Panc1 (cell line): Measurements from ENCODE around the gene ITSN2. TPM values are rescaled to one million over a fixed set of nuclear protein-coding genes. Genes with fewer than 3 reads are reported as not detected.

ENCODE experiments used
- ATAC-seq: fragments of 200-7000 bp; cut with Tn5 transposase; 2 replicates; pipeline ENCODE4 v1.9.1; 2020; ENCODE audit warnings: mild to moderate bottlenecking, moderate library complexity
- BruUV-seq: library from RNA; stranded (reverse); fragments of 400-500 nt; replicated peaks from 2 replicates; lab custom pipeline; 2021; lab: Mats Ljungman, UMichigan
- CTCF ChIA-PET: fragments of 300-600 bp; sonication (Branson Sonifier 250); formaldehyde crosslinking; loops from one replicate; lab custom pipeline; 2022; ENCODE audit warnings: antibody characterized with exemption; lab: Charles Lee
- POLR2A ChIA-PET: fragments of 300-600 bp; sonication (Branson Sonifier 250); formaldehyde crosslinking; loops from one replicate; lab custom pipeline; 2022; ENCODE audit warnings: antibody characterized with exemption; lab: Charles Lee
- DNase-seq: peaks from one replicate; pipeline ENCODE4 v3.0.0-alpha.2; 2010; ENCODE audit warnings: low read depth, low spot score
- H3K27ac ChIP-seq: 2 replicates; pipeline ENCODE4 v1.5.1; 2011; ENCODE audit warnings: mild to moderate bottlenecking, low read length, inconsistent platforms
- H3K27me3 ChIP-seq: fragments of 200-500 bp; sonication (Bioruptor generic); 2 replicates; pipeline ENCODE4 v1.6.0; 2014; ENCODE audit warnings: low read length, inconsistent platforms; ENCODE audit not compliant: control insufficient read depth, insufficient read depth
- H3K36me3 ChIP-seq: fragments of 200-500 bp; sonication (Bioruptor generic); 2 replicates; pipeline ENCODE4 v1.5.1; 2014; ENCODE audit warnings: inconsistent platforms, mild to moderate bottlenecking, low read length, moderate library complexity; ENCODE audit not compliant: control insufficient read depth, insufficient read depth
- H3K4me1 ChIP-seq: 2 replicates; pipeline ENCODE4 v1.5.1; 2011; ENCODE audit warnings: inconsistent platforms, mild to moderate bottlenecking, low read length, moderate library complexity; ENCODE audit not compliant: control insufficient read depth, insufficient read depth
- H3K4me3 ChIP-seq, 2 experiments: 2 replicates each; pipeline ENCODE4 v1.5.1; 2011 to 2012; ENCODE audit warnings: low read depth in 2 of 2, low read length in 2 of 2, mild to moderate bottlenecking in 2 of 2, inconsistent platforms in 1 of 2, moderate library complexity in 1 of 2
- H3K9me3 ChIP-seq: fragments of 200-500 bp; sonication (Bioruptor generic); 2 replicates; pipeline ENCODE4 v1.5.1; 2014; ENCODE audit warnings: low read depth, mild to moderate bottlenecking, inconsistent platforms, low read length, moderate library complexity; ENCODE audit not compliant: control insufficient read depth, insufficient read depth
- POLR2AphosphoS5 ChIP-seq: IDR thresholded peaks from 2 replicates; pipeline ENCODE4 v1.6.1; 2012; ENCODE audit warnings: mild to moderate bottlenecking, low read depth, low read length, moderate library complexity
- SIN3A ChIP-seq: IDR thresholded peaks from 2 replicates; pipeline ENCODE4 v1.6.1; 2012; ENCODE audit warnings: low read depth, mild to moderate bottlenecking, low read length, moderate library complexity, borderline replicate concordance; ENCODE audit not compliant: insufficient read depth
- TCF7L2 ChIP-seq: IDR thresholded peaks from 2 replicates; pipeline ENCODE4 v1.6.1; 2011; ENCODE audit warnings: mild to moderate bottlenecking, low read depth, low read length, inconsistent platforms
- in situ Hi-C: cut with HindIII; loops from 2 replicates; pipeline ENCODE4 v1.10.0; 2016; ENCODE audit warnings: low sequenced_read_pairs, low pct_unique_long_range_greater_than_20kb
- intact Hi-C: fragments of 100-400 bp; cut with micrococcal nuclease; formaldehyde crosslinking; loops from one replicate; pipeline ENCODE4 v1.10.0; 2022; ENCODE audit not compliant: unreplicated experiment
- total RNA-seq: library from RNA; stranded (reverse); gene quantifications from one replicate; pipeline ENCODE4 v1.2.1, GENCODE V29; 2021; ENCODE audit not compliant: unreplicated experiment
- TF ChIP-seq, protein P1 (sequence below): fragments of 450-650 bp; IDR thresholded peaks from 2 replicates; pipeline ENCODE4 v1.5.1; 2017; ENCODE audit warnings: mild to moderate bottlenecking
- TF ChIP-seq, protein P2 (sequence below), 2 experiments: IDR thresholded peaks; 2 replicates each; pipeline ENCODE4 v1.6.1; 2011 to 2012; ENCODE audit warnings: low read depth in 2 of 2, control low read depth in 1 of 2, low read length in 1 of 2, mild to moderate bottlenecking in 1 of 2, moderate library complexity in 1 of 2; ENCODE audit not compliant: insufficient read depth in 1 of 2

Gene ITSN2
- total RNA-seq, 1 experiment from 2014 or later: 57.7 TPM

DNA sequence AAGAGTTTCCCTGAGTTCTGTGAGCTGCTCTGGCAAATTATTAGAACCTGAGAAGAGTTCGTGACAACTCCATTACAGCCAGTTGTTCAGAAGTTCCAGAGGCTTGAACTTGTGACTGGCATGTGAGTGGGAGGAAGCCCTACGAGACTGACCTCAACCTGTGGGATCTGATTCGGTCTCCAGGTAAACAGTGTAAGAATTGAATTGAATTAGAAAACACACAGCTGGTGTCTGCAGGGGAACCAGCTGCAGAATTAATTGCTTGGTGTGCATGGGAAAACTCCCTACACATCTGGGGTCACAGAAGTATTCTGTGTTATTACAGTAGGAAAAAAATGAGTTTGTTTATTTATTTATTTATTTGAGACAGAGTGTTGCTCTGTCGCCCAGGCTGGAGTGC is 14.0 kb upstream of the ITSN2 start:
- no TSS peak for BruUV-seq
- H3K4me1 ChIP-seq: no peaks in the 10 kb centered on the region
- intact Hi-C loops: no loop called here
- no peak overlapping the region for H3K27ac ChIP-seq
- DNase-seq (no peak), ATAC-seq (no peak)
- TF ChIP-seq, protein P1, sequence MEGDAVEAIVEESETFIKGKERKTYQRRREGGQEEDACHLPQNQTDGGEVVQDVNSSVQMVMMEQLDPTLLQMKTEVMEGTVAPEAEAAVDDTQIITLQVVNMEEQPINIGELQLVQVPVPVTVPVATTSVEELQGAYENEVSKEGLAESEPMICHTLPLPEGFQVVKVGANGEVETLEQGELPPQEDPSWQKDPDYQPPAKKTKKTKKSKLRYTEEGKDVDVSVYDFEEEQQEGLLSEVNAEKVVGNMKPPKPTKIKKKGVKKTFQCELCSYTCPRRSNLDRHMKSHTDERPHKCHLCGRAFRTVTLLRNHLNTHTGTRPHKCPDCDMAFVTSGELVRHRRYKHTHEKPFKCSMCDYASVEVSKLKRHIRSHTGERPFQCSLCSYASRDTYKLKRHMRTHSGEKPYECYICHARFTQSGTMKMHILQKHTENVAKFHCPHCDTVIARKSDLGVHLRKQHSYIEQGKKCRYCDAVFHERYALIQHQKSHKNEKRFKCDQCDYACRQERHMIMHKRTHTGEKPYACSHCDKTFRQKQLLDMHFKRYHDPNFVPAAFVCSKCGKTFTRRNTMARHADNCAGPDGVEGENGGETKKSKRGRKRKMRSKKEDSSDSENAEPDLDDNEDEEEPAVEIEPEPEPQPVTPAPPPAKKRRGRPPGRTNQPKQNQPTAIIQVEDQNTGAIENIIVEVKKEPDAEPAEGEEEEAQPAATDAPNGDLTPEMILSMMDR: no peak
- TF ChIP-seq, protein P2, sequence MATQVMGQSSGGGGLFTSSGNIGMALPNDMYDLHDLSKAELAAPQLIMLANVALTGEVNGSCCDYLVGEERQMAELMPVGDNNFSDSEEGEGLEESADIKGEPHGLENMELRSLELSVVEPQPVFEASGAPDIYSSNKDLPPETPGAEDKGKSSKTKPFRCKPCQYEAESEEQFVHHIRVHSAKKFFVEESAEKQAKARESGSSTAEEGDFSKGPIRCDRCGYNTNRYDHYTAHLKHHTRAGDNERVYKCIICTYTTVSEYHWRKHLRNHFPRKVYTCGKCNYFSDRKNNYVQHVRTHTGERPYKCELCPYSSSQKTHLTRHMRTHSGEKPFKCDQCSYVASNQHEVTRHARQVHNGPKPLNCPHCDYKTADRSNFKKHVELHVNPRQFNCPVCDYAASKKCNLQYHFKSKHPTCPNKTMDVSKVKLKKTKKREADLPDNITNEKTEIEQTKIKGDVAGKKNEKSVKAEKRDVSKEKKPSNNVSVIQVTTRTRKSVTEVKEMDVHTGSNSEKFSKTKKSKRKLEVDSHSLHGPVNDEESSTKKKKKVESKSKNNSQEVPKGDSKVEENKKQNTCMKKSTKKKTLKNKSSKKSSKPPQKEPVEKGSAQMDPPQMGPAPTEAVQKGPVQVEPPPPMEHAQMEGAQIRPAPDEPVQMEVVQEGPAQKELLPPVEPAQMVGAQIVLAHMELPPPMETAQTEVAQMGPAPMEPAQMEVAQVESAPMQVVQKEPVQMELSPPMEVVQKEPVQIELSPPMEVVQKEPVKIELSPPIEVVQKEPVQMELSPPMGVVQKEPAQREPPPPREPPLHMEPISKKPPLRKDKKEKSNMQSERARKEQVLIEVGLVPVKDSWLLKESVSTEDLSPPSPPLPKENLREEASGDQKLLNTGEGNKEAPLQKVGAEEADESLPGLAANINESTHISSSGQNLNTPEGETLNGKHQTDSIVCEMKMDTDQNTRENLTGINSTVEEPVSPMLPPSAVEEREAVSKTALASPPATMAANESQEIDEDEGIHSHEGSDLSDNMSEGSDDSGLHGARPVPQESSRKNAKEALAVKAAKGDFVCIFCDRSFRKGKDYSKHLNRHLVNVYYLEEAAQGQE (IDR thresholded peaks at IDR 0.05; ENCODE audit: insufficient read depth in 1 of 2, low read depth in 2 of 2, low read length in 1 of 2): no peak
- TF ChIP-seq POLR2AphosphoS5 (no peak), SIN3A (no peak), TCF7L2 (no peak)
- H3K4me3 ChIP-seq: no peak overlapping the region
- ChIA-PET CTCF (no interaction called here), POLR2A (no interaction called here)
- H3K36me3 ChIP-seq: no peaks in the 10 kb centered on the region
- in situ Hi-C loops: no loop called here
- no peaks in the 10 kb centered on the region for H3K9me3 ChIP-seq
- no peaks in the 10 kb centered on the region for H3K27me3 ChIP-seq

DNA sequence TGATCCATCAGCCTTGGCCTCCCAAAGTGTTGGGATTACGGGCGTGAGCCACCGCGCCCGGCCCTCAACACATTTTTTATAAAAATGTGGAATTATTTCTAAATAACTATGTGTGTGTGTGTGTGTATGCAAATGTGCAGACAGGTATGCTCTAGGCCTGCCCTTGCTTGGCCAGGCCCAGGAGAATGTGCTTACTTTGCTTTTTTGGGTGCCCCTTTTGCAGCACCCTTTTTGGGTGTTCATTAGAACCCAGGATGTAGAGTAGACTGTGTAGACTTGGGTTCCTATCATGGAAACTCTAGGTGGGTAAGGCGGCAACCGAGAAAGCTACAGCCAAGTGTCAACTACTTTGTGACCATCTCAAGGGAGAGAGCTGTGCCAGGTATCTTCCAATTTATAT is 11.7 kb upstream of the ITSN2 start:
- TF ChIP-seq SIN3A (no peak), TCF7L2 (no peak), POLR2AphosphoS5 (no peak)
- TF ChIP-seq, protein P2 (IDR thresholded peaks at IDR 0.05; ENCODE audit: insufficient read depth in 1 of 2, low read depth in 2 of 2, low read length in 1 of 2): no peak
- TF ChIP-seq, protein P1: no peak
- no peaks in the 10 kb centered on the region for H3K27me3 ChIP-seq
- H3K36me3 ChIP-seq: no peaks in the 10 kb centered on the region
- ATAC-seq: no peak
- no peak overlapping the region for H3K27ac ChIP-seq
- BruUV-seq: no TSS peak
- ChIA-PET CTCF (interaction anchor here (0.6 kb wide), 1 partner anchor 17 kb away, joined by 3 read pairs; no protein-coding TSS in a partner anchor), POLR2A (no interaction called here)
- no peaks in the 10 kb centered on the region for H3K9me3 ChIP-seq
- no peak for DNase-seq
- H3K4me3 ChIP-seq: no peak overlapping the region
- intact Hi-C loops (no loop called here), in situ Hi-C loops (no loop called here)
- H3K4me1 ChIP-seq: no peaks in the 10 kb centered on the region
